GM19099 (cell line): ENCODE measurements around the gene MICU2.

Experiments used
- POLR2A ChIP-seq: IDR thresholded peaks from 3 replicates; pipeline ENCODE4 v1.6.1; 2011; ENCODE audit warnings: low read depth; ENCODE audit not compliant: insufficient read length; ENCODE audit errors: extremely low read depth

Gene MICU2

GRCh38 chr13:21478881-21479808 is 124.8 kb downstream of the MICU2 start:
- no peak for TF ChIP-seq POLR2A

- TF ChIP-seq POLR2A = no peak
Measured at GRCh38 chr13:21476893-21477472, 127.0 kb downstream of the MICU2 start.

GRCh38 chr13:21475115-21475514 is 128.9 kb downstream of the MICU2 start:
- TF ChIP-seq POLR2A = no peak

GRCh38 chr13:21470785-21471184 is 133.2 kb downstream of the MICU2 start:
- no peak for TF ChIP-seq POLR2A

- no peak for TF ChIP-seq POLR2A
Measured at GRCh38 chr13:21466527-21466926, 137.4 kb downstream of the MICU2 start.

- no peak for TF ChIP-seq POLR2A
Measured at GRCh38 chr13:21465710-21466160, 138.2 kb downstream of the MICU2 start.

- TF ChIP-seq POLR2A = no peak
Measured at GRCh38 chr13:21463424-21463823, 140.5 kb downstream of the MICU2 start.

GRCh38 chr13:21461131-21461530 is 142.8 kb downstream of the MICU2 start:
- no peak for TF ChIP-seq POLR2A

- peak; percentile 76 for TF ChIP-seq POLR2A
Measured at GRCh38 chr13:21458813-21459701, 144.9 kb downstream of the MICU2 start, which contains the start of gene ZDHHC20. TSS of gene ZDHHC20 (minus strand) at chr13:21459303. CDS start at chr13:21459171, 132 bp downstream.

- TF ChIP-seq POLR2A = no peak
Measured at GRCh38 chr13:21458451-21458812, 145.5 kb downstream of the MICU2 start.

- TF ChIP-seq POLR2A = no peak
Measured at GRCh38 chr13:21453387-21454081, 150.4 kb downstream of the MICU2 start.

GRCh38 chr13:21450936-21451335 is 153.0 kb downstream of the MICU2 start:
- TF ChIP-seq POLR2A = no peak

- TF ChIP-seq POLR2A = no peak
Measured at GRCh38 chr13:21446656-21447055, 157.3 kb downstream of the MICU2 start.

GRCh38 chr13:21445759-21446158 is 158.2 kb downstream of the MICU2 start:
- no peak for TF ChIP-seq POLR2A

GRCh38 chr13:21443171-21443570 is 160.8 kb downstream of the MICU2 start:
- no peak for TF ChIP-seq POLR2A
